ENCODE measurements around the gene SPATA9.

Gene SPATA9

GRCh38 chr5:95671826-95672225 lies 11.0 kb downstream of the SPATA9 start:
- no peak overlapping the region for H3K27ac ChIP-seq (ENCODE audit: insufficient read depth, low read depth, low read length, poor library complexity, severe bottlenecking)
- H3K4me3 ChIP-seq (ENCODE audit: insufficient read depth, low read depth, low read length): no peak overlapping the region
- H3K4me1 ChIP-seq (ENCODE audit: control insufficient read depth, insufficient read depth, low read length): no peaks in the 10 kb centered on the region
- no peaks in the 10 kb centered on the region for H3K9me3 ChIP-seq (ENCODE audit: control insufficient read depth, low read length)
- H3K27me3 ChIP-seq (ENCODE audit: control insufficient read depth, insufficient read depth, low read length, poor library complexity, severe bottlenecking): no peaks in the 10 kb centered on the region
- H3K36me3 ChIP-seq (ENCODE audit: control insufficient read depth, insufficient read depth, low read length): no peaks in the 10 kb centered on the region
- WGBS, 2 experiments: 82 to 88% methylated on average over 1 of the region's 1 CpG

- no peak overlapping the region for H3K27ac ChIP-seq (ENCODE audit: insufficient read depth, low read depth, low read length, poor library complexity, severe bottlenecking)
- H3K36me3 ChIP-seq (ENCODE audit: control insufficient read depth, insufficient read depth, low read length): no peaks in the 10 kb centered on the region
- no peaks in the 10 kb centered on the region for H3K27me3 ChIP-seq (ENCODE audit: control insufficient read depth, insufficient read depth, low read length, poor library complexity, severe bottlenecking)
- 92 to 95% methylated on average over 3 of the region's 3 CpGs for WGBS, 2 experiments
- no peaks in the 10 kb centered on the region for H3K9me3 ChIP-seq (ENCODE audit: control insufficient read depth, low read length)
- H3K4me3 ChIP-seq (ENCODE audit: insufficient read depth, low read depth, low read length): no peak overlapping the region
- no peaks in the 10 kb centered on the region for H3K4me1 ChIP-seq (ENCODE audit: control insufficient read depth, insufficient read depth, low read length)
Measured at GRCh38 chr5:95670568-95670967, 12.2 kb downstream of the SPATA9 start.

- no peaks in the 10 kb centered on the region for H3K27me3 ChIP-seq (ENCODE audit: control insufficient read depth, insufficient read depth, low read length, poor library complexity, severe bottlenecking)
- whole genome bisulfite sequencing, 2 experiments: 97 to 98% methylated on average over 5 of the region's 5 CpGs
- H3K4me1 ChIP-seq (ENCODE audit: control insufficient read depth, insufficient read depth, low read length): no peaks in the 10 kb centered on the region
- no peak overlapping the region for H3K4me3 ChIP-seq (ENCODE audit: insufficient read depth, low read depth, low read length)
- H3K27ac ChIP-seq (ENCODE audit: insufficient read depth, low read depth, low read length, poor library complexity, severe bottlenecking): no peak overlapping the region
- no peaks in the 10 kb centered on the region for H3K36me3 ChIP-seq (ENCODE audit: control insufficient read depth, insufficient read depth, low read length)
- no peaks in the 10 kb centered on the region for H3K9me3 ChIP-seq (ENCODE audit: control insufficient read depth, low read length)
Measured at GRCh38 chr5:95669985-95670384, 12.8 kb downstream of the SPATA9 start.

- Histone ChIP-seq H3K27ac (ENCODE audit: insufficient read depth, low read depth, low read length, poor library complexity, severe bottlenecking) (no peak overlapping the region), H3K36me3 (ENCODE audit: control insufficient read depth, insufficient read depth, low read length) (no peaks in the 10 kb centered on the region)
Measured at GRCh38 chr5:95669540-95669939, 13.3 kb downstream of the SPATA9 start.

GRCh38 chr5:95668728-95669127 lies 14.1 kb downstream of the SPATA9 start:
- no peak overlapping the region for H3K4me3 ChIP-seq (ENCODE audit: insufficient read depth, low read depth, low read length)
- no peaks in the 10 kb centered on the region for H3K9me3 ChIP-seq (ENCODE audit: control insufficient read depth, low read length)
- WGBS, 2 experiments: 86 to 96% methylated on average over 1 of the region's 1 CpG
- no peaks in the 10 kb centered on the region for H3K27me3 ChIP-seq (ENCODE audit: control insufficient read depth, insufficient read depth, low read length, poor library complexity, severe bottlenecking)
- no peak overlapping the region for H3K27ac ChIP-seq (ENCODE audit: insufficient read depth, low read depth, low read length, poor library complexity, severe bottlenecking)
- no peaks in the 10 kb centered on the region for H3K36me3 ChIP-seq (ENCODE audit: control insufficient read depth, insufficient read depth, low read length)
- H3K4me1 ChIP-seq (ENCODE audit: control insufficient read depth, insufficient read depth, low read length): no peaks in the 10 kb centered on the region

More at GRCh38 chr5:95669540-95669939, 13.3 kb downstream of the SPATA9 start:
- H3K9me3 ChIP-seq (ENCODE audit: control insufficient read depth, low read length): no peaks in the 10 kb centered on the region
- 88 to 90% methylated on average over 4 of the region's 4 CpGs for WGBS, 2 experiments
- H3K27me3 ChIP-seq (ENCODE audit: control insufficient read depth, insufficient read depth, low read length, poor library complexity, severe bottlenecking): no peaks in the 10 kb centered on the region
- H3K4me3 ChIP-seq (ENCODE audit: insufficient read depth, low read depth, low read length): no peak overlapping the region
- H3K4me1 ChIP-seq (ENCODE audit: control insufficient read depth, insufficient read depth, low read length): no peaks in the 10 kb centered on the region

- Histone ChIP-seq H3K4me1 (ENCODE audit: control insufficient read depth, insufficient read depth, low read length) (no peaks in the 10 kb centered on the region), H3K36me3 (ENCODE audit: control insufficient read depth, insufficient read depth, low read length) (no peaks in the 10 kb centered on the region), H3K4me3 (ENCODE audit: insufficient read depth, low read depth, low read length) (no peak overlapping the region), H3K27ac (ENCODE audit: insufficient read depth, low read depth, low read length, poor library complexity, severe bottlenecking) (no peak overlapping the region), H3K27me3 (ENCODE audit: control insufficient read depth, insufficient read depth, low read length, poor library complexity, severe bottlenecking) (no peaks in the 10 kb centered on the region), H3K9me3 (ENCODE audit: control insufficient read depth, low read length) (no peaks in the 10 kb centered on the region)
Measured at GRCh38 chr5:95668216-95668615, 14.6 kb downstream of the SPATA9 start.

GRCh38 chr5:95667678-95668077 lies 15.1 kb downstream of the SPATA9 start:
- Histone ChIP-seq H3K27me3 (ENCODE audit: control insufficient read depth, insufficient read depth, low read length, poor library complexity, severe bottlenecking) (no peaks in the 10 kb centered on the region), H3K36me3 (ENCODE audit: control insufficient read depth, insufficient read depth, low read length) (no peaks in the 10 kb centered on the region), H3K4me3 (ENCODE audit: insufficient read depth, low read depth, low read length) (no peak overlapping the region), H3K4me1 (ENCODE audit: control insufficient read depth, insufficient read depth, low read length) (no peaks in the 10 kb centered on the region), H3K9me3 (ENCODE audit: control insufficient read depth, low read length) (no peaks in the 10 kb centered on the region), H3K27ac (ENCODE audit: insufficient read depth, low read depth, low read length, poor library complexity, severe bottlenecking) (no peak overlapping the region)

- 89 to 98% methylated on average over 1 to 2 of the region's 4 CpGs for WGBS, 2 experiments
- no peaks in the 10 kb centered on the region for H3K27me3 ChIP-seq (ENCODE audit: control insufficient read depth, insufficient read depth, low read length, poor library complexity, severe bottlenecking)
- H3K27ac ChIP-seq (ENCODE audit: insufficient read depth, low read depth, low read length, poor library complexity, severe bottlenecking): no peak overlapping the region
- no peaks in the 10 kb centered on the region for H3K9me3 ChIP-seq (ENCODE audit: control insufficient read depth, low read length)
- no peaks in the 10 kb centered on the region for H3K36me3 ChIP-seq (ENCODE audit: control insufficient read depth, insufficient read depth, low read length)
- no peak overlapping the region for H3K4me3 ChIP-seq (ENCODE audit: insufficient read depth, low read depth, low read length)
- H3K4me1 ChIP-seq (ENCODE audit: control insufficient read depth, insufficient read depth, low read length): no peaks in the 10 kb centered on the region
Measured at GRCh38 chr5:95667061-95667618, 15.7 kb downstream of the SPATA9 start.

GRCh38 chr5:95664204-95664786 lies 18.5 kb downstream of the SPATA9 start:
- H3K4me1 ChIP-seq (ENCODE audit: control insufficient read depth, insufficient read depth, low read length): no peaks in the 10 kb centered on the region
- H3K27me3 ChIP-seq (ENCODE audit: control insufficient read depth, insufficient read depth, low read length, poor library complexity, severe bottlenecking): no peaks in the 10 kb centered on the region
- 41 to 57% methylated on average over 3 of the region's 3 CpGs for WGBS, 2 experiments
- H3K36me3 ChIP-seq (ENCODE audit: control insufficient read depth, insufficient read depth, low read length): no peaks in the 10 kb centered on the region
- no peaks in the 10 kb centered on the region for H3K9me3 ChIP-seq (ENCODE audit: control insufficient read depth, low read length)
- H3K4me3 ChIP-seq (ENCODE audit: insufficient read depth, low read depth, low read length): no peak overlapping the region
- no peak overlapping the region for H3K27ac ChIP-seq (ENCODE audit: insufficient read depth, low read depth, low read length, poor library complexity, severe bottlenecking)

- no peaks in the 10 kb centered on the region for H3K9me3 ChIP-seq (ENCODE audit: control insufficient read depth, low read length)
- H3K4me3 ChIP-seq (ENCODE audit: insufficient read depth, low read depth, low read length): no peak overlapping the region
- H3K27me3 ChIP-seq (ENCODE audit: control insufficient read depth, insufficient read depth, low read length, poor library complexity, severe bottlenecking): no peaks in the 10 kb centered on the region
- no peaks in the 10 kb centered on the region for H3K4me1 ChIP-seq (ENCODE audit: control insufficient read depth, insufficient read depth, low read length)
- H3K27ac ChIP-seq (ENCODE audit: insufficient read depth, low read depth, low read length, poor library complexity, severe bottlenecking): no peak overlapping the region
- no peaks in the 10 kb centered on the region for H3K36me3 ChIP-seq (ENCODE audit: control insufficient read depth, insufficient read depth, low read length)
Measured at GRCh38 chr5:95662946-95663345, 19.8 kb downstream of the SPATA9 start.

GRCh38 chr5:95660060-95660459 lies 22.7 kb downstream of the SPATA9 start:
- Histone ChIP-seq H3K27ac (ENCODE audit: insufficient read depth, low read depth, low read length, poor library complexity, severe bottlenecking) (no peak overlapping the region), H3K4me1 (ENCODE audit: control insufficient read depth, insufficient read depth, low read length) (no peaks in the 10 kb centered on the region), H3K9me3 (ENCODE audit: control insufficient read depth, low read length) (no peaks in the 10 kb centered on the region), H3K4me3 (ENCODE audit: insufficient read depth, low read depth, low read length) (no peak overlapping the region), H3K36me3 (ENCODE audit: control insufficient read depth, insufficient read depth, low read length) (no peaks in the 10 kb centered on the region), H3K27me3 (ENCODE audit: control insufficient read depth, insufficient read depth, low read length, poor library complexity, severe bottlenecking) (no peaks in the 10 kb centered on the region)
- WGBS, 2 experiments: 72 to 94% methylated on average over 2 of the region's 2 CpGs

Measured in ectodermal cell (in vitro differentiated cells).